Measurements from ENCODE around the gene SH3GL1.

- TF ChIP-seq USF2 (IDR thresholded peaks at IDR 0.05; ENCODE audit: borderline replicate concordance, low read depth, low read length), result no peak
- no peak for TF ChIP-seq ZNF207 (IDR thresholded peaks at IDR 0.05; ENCODE audit: borderline replicate concordance)
- no peak for TF ChIP-seq EP300 (IDR thresholded peaks at IDR 0.05; ENCODE audit: borderline replicate concordance in 1 of 2, control insufficient read depth in 1 of 2, low read depth in 2 of 2, low read length in 2 of 2)
- no peak; the same call in 1 of the 2 replicates for TF ChIP-seq POLR2A (IDR thresholded peaks at IDR 0.05; ENCODE audit: low read depth, low read length)
- no peak for TF ChIP-seq STAT3 (IDR thresholded peaks at IDR 0.05; ENCODE audit: low read depth, low read length)
- no peak for TF ChIP-seq CTCF (IDR thresholded peaks at IDR 0.05 in 2 of 3, conservative IDR thresholded peaks at IDR 0.05 in 1 of 3; ENCODE audit: control insufficient read depth in 2 of 3, extremely low read depth in 1 of 3, insufficient read depth in 1 of 3, low read depth in 3 of 3, low read length in 3 of 3)
- TF ChIP-seq EZH2 (IDR thresholded peaks at IDR 0.05; ENCODE audit: borderline replicate concordance, control insufficient read depth, low read depth, low read length), result no peak
Measured at GRCh38 chr19:4432918-4433506, 32.7 kb upstream of the SH3GL1 start.
